B cell (primary cell): ENCODE data around the gene USP49.

Source experiments
- EZH2 ChIP-seq: IDR thresholded peaks from 2 replicates; pipeline ENCODE4 v1.6.1; 2012; ENCODE audit warnings: borderline replicate concordance, low read depth, mild to moderate bottlenecking, moderate library complexity, low read length; ENCODE audit not compliant: insufficient read depth, poor library complexity, severe bottlenecking
- TF ChIP-seq, protein P1 (sequence below): fragments of 200-600 bp; IDR thresholded peaks from one replicate; pipeline ENCODE4 v1.8.0; 2022; ENCODE audit warnings: antibody characterized with exemption, mild to moderate bottlenecking

DNA sequence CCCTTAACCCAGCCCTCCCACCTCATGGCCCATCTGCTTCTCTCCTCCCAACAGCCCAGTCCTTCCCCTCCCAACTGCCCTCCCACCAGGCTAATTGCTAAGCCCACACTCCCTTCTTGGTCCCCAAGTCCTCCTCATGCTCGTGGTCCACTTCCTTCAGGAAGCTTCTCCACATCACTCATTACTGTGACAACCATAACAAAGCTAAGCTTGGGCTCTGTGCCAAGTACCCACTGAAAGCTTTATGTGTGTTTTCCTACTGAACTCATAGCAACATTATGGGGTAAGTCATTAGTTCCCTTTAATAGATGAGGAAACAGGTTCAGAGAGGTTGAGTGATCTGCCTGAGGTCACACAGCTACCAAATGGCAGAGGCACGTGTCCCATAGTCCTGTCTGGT is 131.7 kb downstream of the USP49 start:
- TF ChIP-seq, protein P1, sequence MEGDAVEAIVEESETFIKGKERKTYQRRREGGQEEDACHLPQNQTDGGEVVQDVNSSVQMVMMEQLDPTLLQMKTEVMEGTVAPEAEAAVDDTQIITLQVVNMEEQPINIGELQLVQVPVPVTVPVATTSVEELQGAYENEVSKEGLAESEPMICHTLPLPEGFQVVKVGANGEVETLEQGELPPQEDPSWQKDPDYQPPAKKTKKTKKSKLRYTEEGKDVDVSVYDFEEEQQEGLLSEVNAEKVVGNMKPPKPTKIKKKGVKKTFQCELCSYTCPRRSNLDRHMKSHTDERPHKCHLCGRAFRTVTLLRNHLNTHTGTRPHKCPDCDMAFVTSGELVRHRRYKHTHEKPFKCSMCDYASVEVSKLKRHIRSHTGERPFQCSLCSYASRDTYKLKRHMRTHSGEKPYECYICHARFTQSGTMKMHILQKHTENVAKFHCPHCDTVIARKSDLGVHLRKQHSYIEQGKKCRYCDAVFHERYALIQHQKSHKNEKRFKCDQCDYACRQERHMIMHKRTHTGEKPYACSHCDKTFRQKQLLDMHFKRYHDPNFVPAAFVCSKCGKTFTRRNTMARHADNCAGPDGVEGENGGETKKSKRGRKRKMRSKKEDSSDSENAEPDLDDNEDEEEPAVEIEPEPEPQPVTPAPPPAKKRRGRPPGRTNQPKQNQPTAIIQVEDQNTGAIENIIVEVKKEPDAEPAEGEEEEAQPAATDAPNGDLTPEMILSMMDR = no peak
- TF ChIP-seq EZH2 = no peak
